Endothelial cell (in vitro differentiated cells): ENCODE measurements around the gene NOM1. TPM values are rescaled to one million over a fixed set of nuclear protein-coding genes. Genes with fewer than 3 reads are reported as not detected.

Experiments
- DNase-seq: peaks from one replicate; pipeline ENCODE4 v3.0.0; 2021; ENCODE audit warnings: low spot score
- H3K27ac Mint-ChIP-seq: one replicate; pipeline ENCODE4 v1.8.0; 2021; ENCODE audit warnings: mixed read lengths, inconsistent platforms; ENCODE audit not compliant: unreplicated experiment
- H3K27me3 Mint-ChIP-seq: one replicate; pipeline ENCODE4 v1.8.0; 2021; ENCODE audit warnings: mild to moderate bottlenecking, moderate library complexity, mixed read lengths, inconsistent platforms; ENCODE audit not compliant: unreplicated experiment
- H3K36me3 Mint-ChIP-seq: one replicate; pipeline ENCODE4 v1.8.0; 2021; ENCODE audit warnings: mild to moderate bottlenecking, low read depth, mixed read lengths, inconsistent platforms; ENCODE audit not compliant: unreplicated experiment
- H3K4me1 Mint-ChIP-seq: one replicate; pipeline ENCODE4 v1.8.0; 2021; ENCODE audit warnings: mild to moderate bottlenecking, mixed read lengths, inconsistent platforms; ENCODE audit not compliant: unreplicated experiment
- H3K4me3 Mint-ChIP-seq: one replicate; pipeline ENCODE4 v1.8.0; 2021; ENCODE audit warnings: mild to moderate bottlenecking, mixed read lengths, inconsistent platforms; ENCODE audit not compliant: unreplicated experiment
- H3K9me3 Mint-ChIP-seq: one replicate; pipeline ENCODE4 v1.8.0; 2021; ENCODE audit warnings: mixed read lengths, inconsistent platforms; ENCODE audit not compliant: unreplicated experiment
- total RNA-seq: library from RNA; stranded (reverse); fragmentation: NEBNext Ultra II Directional; extraction: Animal tissue kit (Norgen Biotek cat#: 25700); gene quantifications from one replicate; pipeline ENCODE4 v1.2.1, GENCODE V29; 2021; ENCODE audit not compliant: unreplicated experiment
- TF ChIP-seq, protein P1 (sequence below): fragments of 200-600 bp; sonication (generic); IDR thresholded peaks from one replicate; pipeline ENCODE4 v1.5.0; 2021; ENCODE audit warnings: antibody characterized with exemption; ENCODE audit not compliant: unreplicated experiment

Gene NOM1
- total RNA-seq, 1 donor from 2014 or later = 33.6 TPM

- Mint-ChIP-seq H3K4me1 (peaks cover 18% of the 10 kb centered on the region), H3K27ac (peak overlapping the region; percentile 77), H3K4me3 (peak overlapping the region; percentile 71), H3K9me3 (no peaks in the 10 kb centered on the region), H3K36me3 (peaks cover 5% of the 10 kb centered on the region), H3K27me3 (peaks cover 32% of the 10 kb centered on the region)
- TF ChIP-seq, protein P1, sequence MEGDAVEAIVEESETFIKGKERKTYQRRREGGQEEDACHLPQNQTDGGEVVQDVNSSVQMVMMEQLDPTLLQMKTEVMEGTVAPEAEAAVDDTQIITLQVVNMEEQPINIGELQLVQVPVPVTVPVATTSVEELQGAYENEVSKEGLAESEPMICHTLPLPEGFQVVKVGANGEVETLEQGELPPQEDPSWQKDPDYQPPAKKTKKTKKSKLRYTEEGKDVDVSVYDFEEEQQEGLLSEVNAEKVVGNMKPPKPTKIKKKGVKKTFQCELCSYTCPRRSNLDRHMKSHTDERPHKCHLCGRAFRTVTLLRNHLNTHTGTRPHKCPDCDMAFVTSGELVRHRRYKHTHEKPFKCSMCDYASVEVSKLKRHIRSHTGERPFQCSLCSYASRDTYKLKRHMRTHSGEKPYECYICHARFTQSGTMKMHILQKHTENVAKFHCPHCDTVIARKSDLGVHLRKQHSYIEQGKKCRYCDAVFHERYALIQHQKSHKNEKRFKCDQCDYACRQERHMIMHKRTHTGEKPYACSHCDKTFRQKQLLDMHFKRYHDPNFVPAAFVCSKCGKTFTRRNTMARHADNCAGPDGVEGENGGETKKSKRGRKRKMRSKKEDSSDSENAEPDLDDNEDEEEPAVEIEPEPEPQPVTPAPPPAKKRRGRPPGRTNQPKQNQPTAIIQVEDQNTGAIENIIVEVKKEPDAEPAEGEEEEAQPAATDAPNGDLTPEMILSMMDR = no peak
- DNase-seq = no peak
Measured at GRCh38 chr7:157000741-157001653, 51.5 kb downstream of the NOM1 start.

GRCh38 chr7:157001920-157002818, 52.7 kb downstream of the NOM1 start:
- TF ChIP-seq, protein P1 = no peak
- no peak for DNase-seq
- H3K4me3 Mint-ChIP-seq = no peak overlapping the region

GRCh38 chr7:157002819-157003421, 53.4 kb downstream of the NOM1 start:
- no peak overlapping the region for H3K4me3 Mint-ChIP-seq
- TF ChIP-seq, protein P1 = no peak
- H3K27me3 Mint-ChIP-seq = peaks cover 31% of the 10 kb centered on the region
- H3K27ac Mint-ChIP-seq = no peak overlapping the region
- DNase-seq = no peak
- peaks cover 5% of the 10 kb centered on the region for H3K36me3 Mint-ChIP-seq
- peaks cover 20% of the 10 kb centered on the region for H3K4me1 Mint-ChIP-seq
- no peaks in the 10 kb centered on the region for H3K9me3 Mint-ChIP-seq

More at GRCh38 chr7:157001920-157002818, 52.7 kb downstream of the NOM1 start:
- peaks cover 5% of the 10 kb centered on the region for H3K36me3 Mint-ChIP-seq
- peaks cover 20% of the 10 kb centered on the region for H3K4me1 Mint-ChIP-seq
- H3K27me3 Mint-ChIP-seq = peaks cover 28% of the 10 kb centered on the region
- no peaks in the 10 kb centered on the region for H3K9me3 Mint-ChIP-seq
- H3K27ac Mint-ChIP-seq = no peak overlapping the region

- Mint-ChIP-seq H3K4me3 (no peak overlapping the region), H3K27ac (no peak overlapping the region), H3K9me3 (no peaks in the 10 kb centered on the region)
Measured at GRCh38 chr7:157003445-157003755, 53.9 kb downstream of the NOM1 start.

More at GRCh38 chr7:157003445-157003755, 53.9 kb downstream of the NOM1 start:
- Mint-ChIP-seq H3K4me1 (peaks cover 20% of the 10 kb centered on the region), H3K36me3 (peaks cover 5% of the 10 kb centered on the region), H3K27me3 (peaks cover 32% of the 10 kb centered on the region)
- TF ChIP-seq, protein P1 = no peak
- DNase-seq = no peak
